Suprapubic skin (tissue), 4 donors: ENCODE data around the gene ISY1. TPM values are rescaled to one million over a fixed set of nuclear protein-coding genes. Genes with fewer than 3 reads are reported as not detected.
A peak's percentile ranks its signal among the peaks of the same experiment; 100 is the strongest.

Experiments used
- DNase-seq, 2 donors: peaks; one replicate each; pipeline ENCODE4 v3.0.0-alpha.2; 2019; ENCODE audit warnings: low spot score in 2 of 2
- H3K27ac ChIP-seq: fragments of 200-600 bp; sonication (generic); one replicate; pipeline ENCODE4 v1.5.1; 2019
- H3K27me3 ChIP-seq: fragments of 200-600 bp; sonication (generic); one replicate; pipeline ENCODE4 v1.5.1; 2019
- H3K36me3 ChIP-seq: fragments of 200-600 bp; sonication (generic); one replicate; pipeline ENCODE4 v1.5.1; 2019
- H3K4me1 ChIP-seq: fragments of 200-600 bp; sonication (generic); one replicate; pipeline ENCODE4 v1.5.1; 2019
- H3K4me3 ChIP-seq: fragments of 200-600 bp; sonication (generic); one replicate; pipeline ENCODE4 v1.5.1; 2019; ENCODE audit warnings: mild to moderate bottlenecking
- H3K9me3 ChIP-seq: fragments of 200-600 bp; sonication (generic); one replicate; pipeline ENCODE4 v1.5.1; 2019
- EP300 ChIP-seq: sonication (generic); formaldehyde crosslinking; IDR thresholded peaks from one replicate; pipeline ENCODE4 v1.6.1; 2017; ENCODE audit warnings: antibody characterized with exemption
- POLR2A ChIP-seq, 2 donors: fragments of 450-650 bp; IDR thresholded peaks; one replicate each; pipeline ENCODE4 v1.6.1; 2017; ENCODE audit warnings: antibody characterized with exemption in 2 of 2, mild to moderate bottlenecking in 2 of 2, moderate library complexity in 2 of 2
- POLR2AphosphoS5 ChIP-seq, 3 donors: sonication (generic); formaldehyde crosslinking; IDR thresholded peaks; one replicate each; pipeline ENCODE4 v1.6.1; 2017; ENCODE audit warnings: antibody characterized with exemption in 3 of 3
- WGBS: methylation state at CpG from one replicate; pipeline ENCODE4 v1.1.5; 2018; 5-methylcytosine and 5-hydroxymethylcytosine counted together
- total RNA-seq, 4 donors: library from RNA; depleted of rRNA; stranded (reverse); fragments of >200 nt; gene quantifications; one replicate each; pipeline ENCODE4 v1.1.0, GENCODE V29; 2016
- TF ChIP-seq, protein P1 (sequence below), 2 donors: fragments of 200-600 bp in 1 of 2; fragments of 450-650 bp in 1 of 2; sonication (generic) in 1 of 2; IDR thresholded peaks; one replicate each; pipeline ENCODE4 v1.5.1; 2016 to 2019; ENCODE audit warnings: antibody characterized with exemption in 2 of 2, mild to moderate bottlenecking in 1 of 2, moderate library complexity in 1 of 2

The ISY1 gene
- total RNA-seq: 10 to 100 TPM in 3 of 4 donors, 1 to 10 TPM in 1; 6.3 to 18.2 (median 16.3) TPM

DNA sequence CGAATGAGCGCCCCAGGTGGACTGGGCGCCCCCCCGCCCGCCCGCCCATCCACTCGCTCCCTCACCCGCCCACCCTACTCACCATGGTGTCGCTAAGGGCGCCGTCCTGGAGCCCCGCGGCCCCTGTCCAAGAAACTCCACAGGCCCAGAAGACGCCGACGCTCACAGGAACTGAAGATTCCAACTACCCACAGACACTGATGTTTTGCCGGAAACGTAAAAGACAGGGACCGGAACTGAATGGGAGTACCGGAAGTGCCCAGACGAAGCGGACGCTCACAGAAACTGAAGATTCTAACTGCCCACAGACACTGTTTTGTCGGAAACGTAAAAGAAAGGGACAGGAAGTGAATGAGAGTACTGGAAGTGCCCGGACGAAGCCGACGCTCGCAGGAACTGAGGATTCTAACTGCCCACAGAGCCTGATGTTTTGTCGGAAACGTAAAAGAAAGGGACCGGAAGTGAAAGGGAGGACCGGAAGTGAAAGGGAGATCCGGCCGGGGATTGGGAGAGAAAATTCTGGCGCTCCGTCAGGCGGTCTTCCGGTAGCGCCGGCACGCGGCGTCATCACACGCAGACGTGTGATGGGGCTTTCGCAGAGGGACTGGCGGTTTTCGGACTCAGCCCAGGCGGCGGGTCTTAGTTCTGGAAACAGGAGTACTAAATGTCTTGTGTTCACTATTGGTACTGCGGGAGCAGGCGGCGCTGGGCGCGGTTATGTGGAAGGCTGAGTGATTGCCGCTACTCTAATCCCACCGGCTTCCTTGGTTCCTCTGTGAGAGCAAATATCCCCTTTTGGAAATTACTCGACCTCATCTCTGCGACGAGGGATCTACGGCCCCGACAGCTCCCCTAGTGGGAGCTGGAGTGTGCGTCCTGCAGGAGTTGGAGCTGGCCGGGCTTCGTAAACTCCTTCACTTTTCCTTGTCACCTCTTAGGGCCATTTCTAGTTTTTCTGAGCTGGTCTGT, at the start of gene ISY1:
ISY1 (minus strand) TSS at position 173 of the 969 bp plus-strand sequence; CDS start at position 85, 88 bp downstream.
- Histone ChIP-seq H3K4me3 (peak within 1 kb of the TSS; percentile 90), H3K9me3 (no peaks in the 10 kb centered on the region), H3K27me3 (no peaks in the 10 kb centered on the region), H3K27ac (peak within 1 kb of the TSS; percentile 97), H3K36me3 (peaks cover 31% of the 10 kb centered on the region), H3K4me1 (peaks cover 29% of the 10 kb centered on the region)
- peak in 2 of 3 donors; percentile 63 to 74 for TF ChIP-seq POLR2AphosphoS5 (IDR thresholded peaks at IDR 0.05)
- no peak for TF ChIP-seq EP300
- TF ChIP-seq, protein P1, sequence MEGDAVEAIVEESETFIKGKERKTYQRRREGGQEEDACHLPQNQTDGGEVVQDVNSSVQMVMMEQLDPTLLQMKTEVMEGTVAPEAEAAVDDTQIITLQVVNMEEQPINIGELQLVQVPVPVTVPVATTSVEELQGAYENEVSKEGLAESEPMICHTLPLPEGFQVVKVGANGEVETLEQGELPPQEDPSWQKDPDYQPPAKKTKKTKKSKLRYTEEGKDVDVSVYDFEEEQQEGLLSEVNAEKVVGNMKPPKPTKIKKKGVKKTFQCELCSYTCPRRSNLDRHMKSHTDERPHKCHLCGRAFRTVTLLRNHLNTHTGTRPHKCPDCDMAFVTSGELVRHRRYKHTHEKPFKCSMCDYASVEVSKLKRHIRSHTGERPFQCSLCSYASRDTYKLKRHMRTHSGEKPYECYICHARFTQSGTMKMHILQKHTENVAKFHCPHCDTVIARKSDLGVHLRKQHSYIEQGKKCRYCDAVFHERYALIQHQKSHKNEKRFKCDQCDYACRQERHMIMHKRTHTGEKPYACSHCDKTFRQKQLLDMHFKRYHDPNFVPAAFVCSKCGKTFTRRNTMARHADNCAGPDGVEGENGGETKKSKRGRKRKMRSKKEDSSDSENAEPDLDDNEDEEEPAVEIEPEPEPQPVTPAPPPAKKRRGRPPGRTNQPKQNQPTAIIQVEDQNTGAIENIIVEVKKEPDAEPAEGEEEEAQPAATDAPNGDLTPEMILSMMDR (IDR thresholded peaks at IDR 0.05): peak; percentile 71 to 91
- TF ChIP-seq POLR2A (IDR thresholded peaks at IDR 0.05): peak; percentile 66 to 72
- WGBS: under 1% methylated on average over 67 of the region's 67 CpGs
- peak; percentile 92 for DNase-seq

DNA sequence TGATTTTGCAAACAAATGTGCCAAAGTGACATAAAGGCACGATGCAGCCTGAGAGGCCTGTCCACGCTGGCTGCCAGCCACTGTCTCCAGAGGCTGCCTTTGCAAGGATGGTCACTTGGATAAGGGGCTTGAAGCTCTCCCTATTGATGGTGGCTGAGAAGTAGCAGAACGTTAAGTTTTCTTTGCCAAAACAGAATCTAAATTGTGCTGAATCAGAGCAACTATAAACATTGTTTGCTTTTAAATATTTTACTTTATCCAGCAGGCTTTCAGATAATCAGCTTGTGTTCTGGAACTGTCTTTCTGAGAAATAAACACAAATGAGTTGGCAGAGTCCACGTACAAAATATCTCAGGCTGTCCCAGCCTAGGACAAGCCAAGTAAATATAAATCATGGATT, 46.6 kb upstream of the ISY1 start:
- Histone ChIP-seq H3K36me3 (no peaks in the 10 kb centered on the region), H3K4me3 (no peak overlapping the region), H3K4me1 (peaks cover 10% of the 10 kb centered on the region), H3K27ac (no peak overlapping the region), H3K27me3 (no peaks in the 10 kb centered on the region), H3K9me3 (no peaks in the 10 kb centered on the region)
- DNase-seq: no peak
- WGBS: 54% methylated on average over 4 of the region's 4 CpGs
- TF ChIP-seq, protein P1 (IDR thresholded peaks at IDR 0.05): no peak
- TF ChIP-seq POLR2AphosphoS5 (IDR thresholded peaks at IDR 0.05): no peak
- no peak for TF ChIP-seq POLR2A (IDR thresholded peaks at IDR 0.05)
- TF ChIP-seq EP300: no peak

DNA sequence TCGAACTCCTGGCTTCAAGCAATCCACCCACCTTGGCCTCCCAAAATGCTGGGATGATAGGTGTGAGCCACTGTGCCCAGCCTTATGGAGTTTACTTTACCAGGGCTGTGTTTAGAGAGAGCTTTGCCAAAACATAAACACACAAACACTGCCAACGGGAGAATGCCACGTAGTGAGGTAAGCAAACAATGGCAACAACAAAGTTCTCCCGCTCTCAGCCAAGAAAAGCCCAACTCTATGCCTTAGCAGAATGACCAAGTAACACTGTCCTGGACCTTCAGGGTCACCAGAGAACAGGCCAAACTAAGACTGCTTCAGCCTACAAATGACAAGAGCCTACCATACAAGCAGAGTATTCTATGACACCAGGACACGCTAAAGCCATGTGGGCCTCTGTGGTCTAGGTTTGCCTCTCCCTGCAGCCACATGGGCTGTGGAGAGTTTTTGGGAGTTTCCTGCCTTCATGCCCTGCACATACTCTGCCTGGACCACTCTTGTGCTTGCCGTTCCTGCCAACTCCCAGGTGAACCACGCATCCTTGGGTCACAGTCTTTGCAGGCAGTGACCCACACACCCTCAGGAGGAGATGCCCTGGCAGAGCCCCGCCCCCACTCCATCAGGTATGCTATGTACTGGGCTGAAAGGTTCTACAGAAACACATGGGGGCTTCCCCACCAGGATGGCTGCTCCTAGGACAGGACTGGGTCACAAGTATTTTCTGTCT, 44.4 kb upstream of the ISY1 start:
- TF ChIP-seq POLR2AphosphoS5 (IDR thresholded peaks at IDR 0.05): no peak
- no peak for TF ChIP-seq POLR2A (IDR thresholded peaks at IDR 0.05)
- TF ChIP-seq, protein P1 (IDR thresholded peaks at IDR 0.05): no peak
- no peak for TF ChIP-seq EP300
- Histone ChIP-seq H3K36me3 (no peaks in the 10 kb centered on the region), H3K27ac (no peak overlapping the region), H3K9me3 (no peaks in the 10 kb centered on the region), H3K4me1 (no peaks in the 10 kb centered on the region), H3K27me3 (no peaks in the 10 kb centered on the region), H3K4me3 (no peak overlapping the region)
- WGBS: 84% methylated on average over 8 of the region's 8 CpGs
- peak in 1 of 2 donors; percentile 53 for DNase-seq

DNA sequence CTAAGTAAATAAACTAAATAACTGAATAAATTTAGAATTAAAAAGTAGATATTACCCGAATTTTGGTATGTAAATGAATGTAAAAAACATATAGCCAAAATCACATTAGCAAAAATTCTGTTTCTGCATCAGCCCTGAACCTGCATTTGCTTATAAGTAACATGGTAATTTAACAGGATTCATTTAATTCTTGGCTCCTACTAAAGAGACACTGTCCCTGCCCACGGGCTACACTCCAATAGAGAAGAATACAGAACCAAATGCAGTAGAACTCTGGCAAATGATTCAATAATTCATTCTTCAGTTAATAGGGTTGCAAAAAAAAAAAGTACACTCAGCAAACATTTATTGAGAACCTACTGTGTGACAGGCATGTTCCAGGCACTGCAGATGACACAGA, 43.6 kb upstream of the ISY1 start:
- no peak for DNase-seq
- no peak overlapping the region for H3K4me3 ChIP-seq
- H3K27ac ChIP-seq: no peak overlapping the region
- 60% methylated on average over 2 of the region's 2 CpGs for WGBS
- H3K4me1 ChIP-seq: no peaks in the 10 kb centered on the region
- H3K27me3 ChIP-seq: no peaks in the 10 kb centered on the region
- TF ChIP-seq EP300 (no peak), POLR2AphosphoS5 (IDR thresholded peaks at IDR 0.05) (no peak), POLR2A (IDR thresholded peaks at IDR 0.05) (no peak)
- TF ChIP-seq, protein P1 (IDR thresholded peaks at IDR 0.05): no peak
- no peaks in the 10 kb centered on the region for H3K9me3 ChIP-seq
- H3K36me3 ChIP-seq: no peaks in the 10 kb centered on the region

DNA sequence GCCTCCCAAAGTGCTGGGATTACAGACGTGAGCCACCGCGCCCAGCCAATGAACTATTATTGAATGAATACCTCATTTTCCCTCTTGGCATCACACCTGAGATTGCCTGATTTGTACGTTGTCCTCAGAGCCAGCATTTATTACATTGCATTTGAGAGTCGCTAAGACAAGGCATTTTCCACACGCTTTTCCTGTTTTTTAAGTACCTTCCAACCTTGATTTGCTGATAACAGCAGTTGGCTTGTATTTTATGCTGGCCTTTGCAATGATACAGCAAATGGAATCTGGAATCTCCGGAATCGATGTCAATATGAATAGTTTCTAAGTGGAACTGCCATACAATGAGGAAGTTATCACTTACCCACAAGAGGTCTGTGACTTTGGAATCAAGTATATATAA, 38.5 kb upstream of the ISY1 start:
- no peaks in the 10 kb centered on the region for H3K36me3 ChIP-seq
- TF ChIP-seq EP300 (no peak), POLR2AphosphoS5 (IDR thresholded peaks at IDR 0.05) (no peak), POLR2A (IDR thresholded peaks at IDR 0.05) (no peak)
- TF ChIP-seq, protein P1 (IDR thresholded peaks at IDR 0.05): no peak
- WGBS: 65% methylated on average over 8 of the region's 8 CpGs

More for the DNA sequence above, 38.5 kb upstream of the ISY1 start:
- DNase-seq: no peak
- H3K27me3 ChIP-seq: no peaks in the 10 kb centered on the region
- H3K4me3 ChIP-seq: no peak overlapping the region
- H3K4me1 ChIP-seq: peaks cover 34% of the 10 kb centered on the region
- no peak overlapping the region for H3K27ac ChIP-seq
- no peaks in the 10 kb centered on the region for H3K9me3 ChIP-seq
